Activated CD8-positive, alpha-beta memory T cell treated with anti-CD3 and anti-CD28 coated beads for 48 hours (primary cell): ENCODE data around the gene ITGB1.

Source experiments
- DNase-seq, 3 experiments: peaks; one replicate each; pipeline ENCODE4 v3.0.0-alpha.2; 2020; ENCODE audit warnings: low read depth in 2 of 3, low spot score in 2 of 3

Gene ITGB1

DNA sequence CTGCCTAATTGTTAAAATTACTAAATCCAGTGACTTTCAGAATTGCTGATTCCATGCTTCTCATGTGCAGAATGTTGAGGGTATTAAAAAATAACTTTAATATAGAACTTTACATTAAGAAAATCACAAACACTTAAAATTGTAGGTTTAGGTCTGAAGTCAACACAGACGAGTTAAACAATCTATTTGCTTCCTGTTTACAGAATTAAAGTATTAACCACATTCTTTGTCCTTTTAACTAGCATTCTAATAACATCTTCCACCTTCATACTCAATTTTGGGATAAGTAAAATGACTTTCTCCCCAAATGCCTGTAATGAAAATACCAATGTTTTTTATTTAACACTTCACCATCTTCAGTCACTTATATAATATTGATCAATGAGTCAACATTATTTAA is 2.2 kb downstream of the ITGB1 start:
- DNase-seq, result no peak

DNA sequence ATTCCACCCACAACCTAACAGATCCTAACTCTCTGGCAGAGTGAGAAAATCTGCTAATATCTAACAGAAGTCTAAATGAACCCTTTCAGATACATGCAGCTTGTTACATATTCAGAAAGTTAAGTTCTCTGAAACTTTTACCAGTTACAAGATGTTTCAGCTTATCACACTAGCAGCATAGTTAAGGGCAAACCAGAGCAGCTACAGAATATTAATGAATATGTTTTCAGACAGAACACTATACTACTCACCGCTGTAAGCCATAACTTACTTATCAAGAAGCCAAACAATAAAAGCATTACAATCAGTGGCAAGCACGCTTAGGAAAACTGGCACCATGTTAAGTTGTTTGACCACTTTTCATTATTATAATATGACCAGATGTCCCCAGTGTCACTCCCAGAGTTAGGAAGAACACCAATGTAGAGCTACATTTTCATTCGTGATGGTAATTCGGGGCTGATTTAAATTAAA is 2.7 kb downstream of the ITGB1 start:
- no peak for DNase-seq

DNA sequence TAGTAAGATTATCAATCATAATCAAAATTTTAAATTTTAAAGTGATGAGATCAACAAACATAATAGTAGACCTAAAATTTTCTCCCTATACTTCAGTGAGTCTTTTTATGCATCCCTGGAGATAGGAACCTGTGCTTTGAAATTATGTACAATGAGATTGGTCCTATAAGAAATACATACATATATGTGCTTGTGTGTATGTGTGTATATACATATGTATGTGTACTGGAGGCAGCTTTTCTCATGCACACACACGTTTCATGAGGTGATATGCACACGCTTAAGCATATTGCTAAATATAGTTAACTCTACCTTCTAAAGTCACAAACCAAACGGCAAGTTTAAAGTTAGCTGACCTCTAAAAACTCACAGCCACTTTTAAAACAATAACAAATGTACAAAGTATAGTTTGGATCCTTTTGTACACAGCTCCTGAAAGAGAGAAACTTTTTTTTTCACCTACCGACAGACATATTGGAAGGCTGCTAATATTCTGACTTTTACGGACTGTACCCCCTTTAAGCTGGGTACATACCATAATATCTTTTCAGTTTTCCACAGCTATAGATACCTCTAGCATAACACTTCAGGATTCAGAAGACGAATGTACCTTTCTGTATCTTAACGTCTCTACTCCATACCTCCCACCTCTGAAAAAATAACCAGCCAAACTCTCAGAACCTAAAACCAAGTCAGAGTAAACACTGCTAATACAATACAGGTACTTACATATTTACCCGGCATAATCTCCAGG is 3.3 kb downstream of the ITGB1 start:
- DNase-seq, result no peak

DNA sequence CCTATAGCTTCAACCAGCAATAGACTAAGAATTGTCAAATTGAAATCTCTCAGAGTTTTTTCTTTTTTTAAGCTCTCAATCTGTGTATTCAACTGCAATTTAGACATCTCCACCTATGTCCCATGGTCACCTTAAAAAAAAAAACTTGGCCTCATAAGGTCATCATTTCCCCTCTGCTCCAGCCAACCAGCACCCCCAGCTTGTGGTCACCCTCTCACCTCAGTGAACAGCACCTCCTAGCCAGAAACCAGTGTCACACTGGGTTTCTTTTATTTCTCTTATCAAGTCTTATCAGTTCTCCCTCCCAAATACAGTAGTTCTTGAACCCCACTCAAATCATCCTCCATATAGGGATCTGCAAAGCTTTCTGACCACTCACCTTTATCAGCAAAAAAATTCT is 4.0 kb downstream of the ITGB1 start:
- DNase-seq, result no peak

DNA sequence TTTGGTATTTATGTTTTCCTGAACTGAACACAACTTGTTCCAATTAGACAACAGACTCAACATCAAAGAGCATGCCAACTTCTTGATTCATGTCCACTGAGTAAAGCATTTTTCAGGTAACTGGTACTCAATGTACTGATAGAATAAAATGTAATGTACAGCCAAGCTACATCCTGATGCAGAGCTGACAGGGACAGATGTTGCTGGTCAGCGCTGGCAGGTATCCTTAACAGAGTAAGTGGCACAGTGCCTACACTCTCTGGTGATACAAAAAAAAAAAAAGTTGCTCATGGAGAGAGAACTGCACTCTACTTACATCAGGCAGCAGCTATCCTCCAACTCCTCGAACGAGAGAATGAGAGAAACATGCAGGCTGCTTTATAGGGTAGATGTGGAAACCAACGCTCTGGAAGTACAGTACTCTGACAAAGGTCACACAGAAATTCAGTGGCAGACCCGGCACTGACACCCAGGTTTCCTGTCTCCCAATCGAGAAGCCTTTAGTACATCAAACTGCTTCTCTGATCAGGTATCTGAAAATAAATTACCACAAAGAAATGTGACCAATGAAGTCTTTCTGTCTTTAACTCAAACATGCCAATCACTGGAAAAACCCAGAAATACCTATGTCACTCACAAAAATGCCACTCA is 4.6 kb downstream of the ITGB1 start:
- DNase-seq, result no peak

DNA sequence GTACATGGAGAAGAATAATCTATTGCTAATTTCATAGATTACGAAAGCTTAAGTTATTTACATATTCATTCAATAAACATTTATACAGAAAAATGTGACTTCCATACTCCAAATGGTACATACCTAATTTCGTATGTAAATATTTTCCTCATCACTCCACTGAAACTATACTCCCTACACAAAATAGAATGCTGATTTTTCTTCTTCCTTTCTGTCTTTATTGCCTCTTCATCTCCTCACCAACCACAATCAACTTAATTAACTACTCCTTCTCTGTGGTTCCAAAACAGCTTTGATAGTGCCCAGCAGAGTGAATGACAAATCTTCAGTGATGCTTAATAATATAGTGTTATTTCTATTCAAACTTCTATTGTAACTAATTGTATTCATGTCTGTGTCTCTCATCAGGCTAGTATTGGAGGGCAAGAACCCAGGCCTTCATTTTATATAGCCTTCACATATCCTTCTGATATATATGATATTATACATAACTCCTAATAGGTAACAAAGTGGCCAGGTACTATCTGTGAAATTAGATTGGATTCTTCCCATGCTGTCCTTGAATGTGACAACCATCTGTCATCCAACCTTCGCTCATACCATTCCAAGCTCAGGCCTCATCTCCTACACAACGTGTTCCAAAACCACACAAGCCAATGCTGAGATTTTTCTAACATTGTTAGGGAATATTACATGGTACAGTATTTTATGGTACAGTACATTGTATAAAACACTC is 5.3 kb downstream of the ITGB1 start:
- no peak for DNase-seq

DNA sequence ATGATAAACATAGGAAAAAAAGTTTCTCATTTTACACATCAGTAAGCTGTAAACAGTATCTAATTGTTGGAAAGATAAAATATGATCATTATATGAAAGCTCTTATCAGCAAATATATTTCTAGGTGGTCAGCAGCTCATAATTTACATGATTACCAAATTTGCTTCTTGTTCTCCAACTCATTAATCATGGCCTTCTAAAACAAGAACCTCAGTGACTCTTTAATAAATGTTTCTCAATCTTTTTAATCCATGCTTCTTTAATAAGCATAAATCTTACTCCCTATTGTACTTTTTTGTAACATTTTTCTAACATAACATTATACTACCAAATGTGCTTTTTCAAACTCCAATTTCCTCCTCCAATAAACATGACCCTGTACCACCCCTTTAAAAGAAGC is 5.9 kb downstream of the ITGB1 start:
- DNase-seq, result no peak

DNA sequence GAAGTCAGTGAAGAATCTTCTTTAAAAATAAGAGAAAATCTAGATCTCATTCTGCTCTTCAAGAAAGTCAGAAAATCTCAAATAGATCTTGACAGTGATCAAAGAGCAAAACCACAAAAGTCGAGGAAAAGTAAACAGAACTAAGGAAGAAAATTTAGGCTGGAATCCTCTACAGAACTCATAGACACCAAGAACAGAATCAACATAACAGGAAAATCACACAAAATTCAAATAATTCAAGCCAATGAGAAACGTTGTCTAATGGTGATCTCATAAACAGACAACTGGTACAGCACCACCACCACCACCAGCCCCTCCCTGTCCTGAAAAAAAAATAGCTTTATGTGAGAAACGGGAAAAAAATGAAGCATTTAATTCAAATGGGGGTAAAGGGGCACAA is 6.9 kb downstream of the ITGB1 start:
- no peak for DNase-seq

DNA sequence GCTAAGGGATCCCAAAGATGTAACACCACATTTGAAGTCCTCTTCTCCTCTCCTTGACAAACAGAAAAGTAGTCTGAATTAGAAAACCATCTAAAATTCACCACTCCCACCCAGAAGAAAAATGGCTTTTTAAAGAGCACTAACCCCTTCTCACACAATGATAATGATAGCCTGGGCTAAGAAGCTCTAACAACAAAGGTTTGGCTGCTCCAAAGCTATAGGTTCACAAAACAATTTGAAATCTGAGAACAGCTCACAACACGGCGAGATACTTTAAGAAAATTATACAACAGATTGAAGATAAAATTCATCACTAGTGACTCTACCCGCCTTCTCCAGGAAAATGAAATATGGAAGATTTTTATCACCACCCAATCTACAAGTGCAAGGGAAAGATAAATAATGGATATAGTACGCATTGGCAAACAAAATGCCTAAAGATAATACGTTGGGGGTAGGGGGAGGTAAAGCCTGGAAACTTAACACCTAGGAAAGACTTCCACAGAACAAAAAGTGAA is 7.4 kb downstream of the ITGB1 start:
- DNase-seq, result no peak

DNA sequence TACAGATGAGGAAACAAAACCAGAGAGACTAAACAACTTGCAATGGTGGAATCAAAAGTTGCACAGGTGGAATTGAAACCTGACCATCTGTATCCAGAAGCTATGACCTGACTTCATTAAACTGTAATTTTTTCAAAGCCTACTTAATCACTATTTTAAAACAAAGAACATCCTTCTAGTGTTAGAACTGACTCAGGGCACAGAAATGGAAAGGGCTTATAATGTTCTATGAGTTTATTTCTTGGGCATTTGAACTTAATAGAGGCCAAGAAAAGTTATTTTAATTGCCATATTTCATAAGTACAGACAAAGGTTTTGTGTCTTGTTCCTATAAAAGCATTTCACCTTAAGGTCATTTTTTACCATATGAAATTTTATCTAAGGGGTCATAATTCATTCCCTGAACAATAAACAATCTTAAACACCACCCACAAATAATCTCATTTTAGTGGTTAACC is 8.8 kb downstream of the ITGB1 start:
- no peak for DNase-seq

DNA sequence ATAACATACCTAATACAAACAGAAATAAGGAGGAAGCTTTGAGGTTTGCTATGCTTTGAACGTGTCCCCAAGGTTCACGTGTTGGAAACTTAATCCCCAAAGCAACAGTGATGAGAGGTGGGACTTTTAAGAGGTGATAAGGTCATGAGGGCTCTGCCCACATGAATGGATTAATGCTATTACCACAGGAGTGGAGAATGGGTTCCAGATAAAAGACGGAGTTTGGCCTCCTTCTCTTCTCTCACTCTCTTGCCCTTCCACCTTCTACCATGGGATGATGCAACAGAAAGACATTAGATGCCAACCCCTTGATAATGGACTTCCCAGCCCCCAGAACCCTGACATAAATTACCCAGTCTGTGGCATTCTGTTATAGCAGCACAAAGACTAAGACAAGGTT is 9.6 kb downstream of the ITGB1 start:
- no peak for DNase-seq

DNA sequence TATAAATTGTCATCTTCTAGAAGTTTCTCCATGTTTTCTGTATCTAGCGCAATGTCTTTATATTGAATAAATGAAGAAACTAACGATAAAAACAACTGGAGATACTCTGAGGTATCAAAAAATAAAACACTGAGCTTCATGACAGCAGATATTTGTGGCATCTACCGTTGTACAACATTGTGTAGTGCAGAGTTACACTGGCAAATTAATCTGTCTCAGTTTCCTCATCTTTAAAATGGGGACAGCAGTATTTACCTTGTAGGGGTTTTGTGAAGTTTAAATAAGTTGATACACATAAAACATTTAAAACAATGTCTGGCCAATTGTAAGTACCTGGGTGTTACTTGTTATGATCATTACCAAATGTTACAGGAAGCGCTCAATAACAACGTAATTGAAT is 10.4 kb downstream of the ITGB1 start:
- DNase-seq, result no peak

DNA sequence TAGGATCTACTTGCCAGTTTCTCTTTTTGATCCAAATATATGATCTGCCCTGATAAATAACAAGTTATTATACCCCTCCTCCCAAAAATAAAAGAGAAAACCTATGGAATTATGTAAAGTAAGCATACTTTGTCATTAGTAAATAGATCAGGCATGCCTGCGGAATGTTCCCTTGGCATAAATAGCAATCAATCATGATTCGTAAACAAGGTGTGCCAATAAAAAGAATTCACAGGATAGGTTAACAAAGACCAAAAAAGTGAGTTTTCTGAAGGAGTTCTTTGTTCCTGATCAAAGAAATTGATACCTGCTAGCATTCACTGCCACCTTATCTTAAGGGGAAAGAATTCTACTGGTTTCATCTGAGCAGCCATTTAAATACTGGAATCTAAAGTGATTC is 11.9 kb downstream of the ITGB1 start:
- DNase-seq, result no peak

DNA sequence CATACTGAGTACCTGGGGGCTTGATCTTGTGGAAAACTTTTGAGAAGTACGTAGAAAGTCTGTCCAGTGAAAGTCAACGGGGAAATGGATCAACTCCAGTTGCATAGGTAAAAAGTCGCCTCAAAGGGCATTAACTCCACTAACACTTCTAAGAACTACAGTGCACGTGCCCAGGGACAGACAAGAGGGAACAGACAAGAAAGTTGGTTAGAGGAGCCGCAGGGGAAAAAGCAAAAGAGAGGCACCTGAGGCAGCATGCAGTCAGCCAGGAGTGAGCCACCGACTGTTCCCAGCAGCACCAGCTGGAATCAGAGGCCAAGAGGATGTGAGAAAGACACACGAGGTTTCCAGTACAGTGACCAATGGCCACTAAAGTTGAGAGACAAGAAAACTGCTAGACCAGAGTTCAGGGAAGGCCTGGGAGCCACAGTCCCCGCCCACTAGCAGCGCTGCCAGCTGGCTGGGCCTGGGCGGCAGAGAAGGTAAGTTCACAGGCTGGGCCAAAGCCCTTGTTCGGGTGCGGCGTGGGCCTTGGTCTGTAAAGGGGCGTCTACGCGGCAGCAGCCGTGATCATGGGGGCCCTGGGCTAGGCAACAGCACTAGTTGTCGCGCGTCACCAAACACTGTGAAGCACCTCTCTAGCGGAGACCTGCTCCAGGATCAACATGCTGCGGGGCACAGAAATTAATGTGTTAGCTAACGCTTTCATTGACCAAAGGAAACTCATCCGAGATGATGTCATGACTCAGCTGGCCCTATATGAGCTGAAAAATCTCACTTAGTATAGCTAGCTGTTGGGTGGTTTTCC is 14.0 kb downstream of the ITGB1 start:
- DNase-seq, result no peak

DNA sequence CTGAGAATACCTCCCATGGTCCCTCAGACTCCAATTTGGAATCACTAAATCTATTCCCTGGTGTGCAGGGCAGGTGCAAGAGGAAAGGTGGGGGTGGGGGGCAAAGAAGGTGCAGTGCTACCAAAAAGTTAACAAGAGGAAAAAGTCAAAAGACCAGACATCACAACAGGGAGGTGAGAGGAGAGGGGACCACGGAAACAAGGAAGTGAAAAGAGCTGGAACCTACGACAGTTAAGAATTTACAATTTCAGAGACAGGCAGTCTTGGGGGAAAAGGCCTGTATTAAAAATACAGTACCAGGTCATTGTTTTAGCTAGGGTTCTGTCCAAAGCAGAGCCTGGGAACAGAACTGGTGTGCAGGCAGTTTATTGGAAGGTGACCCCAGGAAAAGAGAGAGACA is 14.6 kb downstream of the ITGB1 start:
- DNase-seq, result no peak

DNA sequence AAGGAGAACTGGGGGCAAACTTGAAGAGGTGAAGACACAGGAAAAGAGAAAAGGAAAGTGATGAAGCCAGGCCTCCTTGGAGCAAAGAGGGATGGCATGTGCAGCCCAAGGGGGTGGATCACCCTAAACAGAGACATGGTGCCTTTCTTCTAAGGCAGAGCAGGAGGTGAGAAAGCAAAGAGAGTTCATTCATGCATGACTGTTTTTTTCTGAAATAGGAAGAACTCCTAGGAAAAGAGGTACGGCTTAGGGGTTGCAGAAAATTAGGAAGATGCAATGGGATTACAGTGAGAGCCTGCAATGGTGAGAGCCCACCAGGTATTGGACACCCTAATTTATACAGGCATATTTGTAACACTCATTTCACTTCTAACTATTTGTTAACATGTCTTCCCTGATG is 15.9 kb downstream of the ITGB1 start:
- no peak for DNase-seq

DNA sequence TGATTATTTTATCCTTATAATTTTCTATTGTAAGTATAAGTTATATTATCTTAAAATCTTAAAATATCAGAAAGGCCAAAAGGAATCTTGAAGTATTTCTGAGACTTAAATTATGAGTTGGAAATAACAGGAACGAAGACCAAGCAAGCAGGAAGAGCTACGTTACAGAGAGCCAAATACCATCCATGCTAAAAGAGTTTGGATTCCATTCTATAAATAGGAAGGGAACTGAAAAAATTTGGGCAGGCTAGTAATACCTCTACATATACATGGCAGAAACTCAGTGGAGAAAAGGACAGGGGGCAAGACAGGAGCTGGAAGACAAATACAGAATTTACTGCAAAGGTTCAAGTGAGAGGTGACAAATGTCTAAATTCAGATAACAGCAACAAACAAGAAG is 16.7 kb downstream of the ITGB1 start:
- DNase-seq, result no peak

DNA sequence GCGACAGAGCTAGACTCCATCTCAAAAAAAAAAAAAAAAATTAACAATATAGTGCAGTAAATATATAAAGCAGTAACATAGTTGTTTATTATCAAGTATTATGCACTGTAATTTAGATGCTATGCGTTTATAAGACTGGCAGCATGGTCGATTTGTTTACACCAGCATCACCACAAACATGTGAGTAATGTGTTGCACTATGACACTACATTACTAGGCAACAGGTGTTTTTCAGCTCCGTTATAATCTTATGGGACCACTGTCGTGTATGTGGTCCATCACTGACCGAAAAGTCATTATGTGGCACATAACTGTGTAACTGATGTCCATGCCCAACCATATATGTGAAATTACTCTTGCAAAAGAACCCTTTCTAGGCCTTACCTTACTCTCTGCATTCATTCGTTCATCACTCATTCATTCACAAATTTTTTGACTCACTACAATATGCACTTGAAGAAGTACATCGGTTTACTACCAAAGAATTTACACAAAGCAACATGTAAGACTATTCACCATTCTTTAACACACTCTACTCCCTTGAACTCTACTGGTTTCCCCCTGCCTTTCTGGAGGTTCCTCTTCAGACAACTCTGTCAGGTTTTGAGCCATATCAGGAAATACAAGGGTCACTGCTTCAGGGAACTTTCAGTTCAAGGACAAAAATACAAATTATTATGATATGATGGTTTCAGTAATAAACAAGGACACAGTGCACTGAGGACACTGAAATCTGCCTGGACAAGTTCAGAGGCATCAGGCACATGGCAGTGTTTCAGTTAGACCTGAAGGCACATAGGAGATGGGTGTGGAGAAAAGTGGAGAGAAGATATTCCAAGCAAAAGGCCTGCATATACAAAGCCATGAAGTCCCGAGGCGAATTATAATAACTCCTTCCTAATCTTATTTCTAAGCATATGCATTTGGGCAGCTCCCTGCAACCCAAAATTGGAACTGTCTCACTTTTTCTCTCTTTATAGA is 17.4 kb downstream of the ITGB1 start:
- no peak for DNase-seq

DNA sequence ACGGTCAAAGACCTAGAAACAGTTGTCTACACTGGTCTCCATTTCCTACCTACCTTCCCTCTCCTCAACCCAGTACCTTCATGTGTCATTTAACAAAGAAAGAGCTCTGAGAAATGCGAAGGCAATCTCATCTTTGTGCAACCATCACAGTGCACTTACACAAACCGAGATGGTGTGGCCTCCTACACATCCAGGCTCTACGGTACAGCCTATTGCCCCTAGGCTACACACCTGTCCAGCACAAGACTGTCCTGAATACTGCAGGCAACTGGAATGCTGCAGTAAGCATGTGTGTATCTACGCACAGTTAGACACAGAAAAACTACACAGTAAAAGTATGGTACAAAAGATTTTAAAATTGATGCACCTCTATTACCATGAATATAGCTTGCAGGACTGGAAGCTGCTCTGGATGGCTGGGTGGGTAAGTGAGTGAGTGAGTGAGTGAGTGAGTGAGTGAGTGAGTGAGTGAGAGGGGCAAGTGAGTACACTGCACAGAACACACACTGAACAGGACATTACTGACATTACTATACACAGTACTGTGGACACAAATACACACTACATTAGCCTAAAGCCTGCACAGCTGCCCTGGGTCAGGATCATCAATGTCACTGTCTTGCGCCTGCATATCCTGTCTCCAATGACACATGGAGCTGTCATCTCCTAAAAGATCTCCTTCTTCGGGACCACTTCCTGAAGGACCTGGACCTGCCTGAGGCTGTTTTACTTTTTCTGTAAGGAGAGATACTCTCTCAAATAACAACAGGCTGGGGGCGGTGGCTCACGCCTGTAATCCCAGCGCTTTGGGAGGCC is 18.5 kb downstream of the ITGB1 start:
- no peak for DNase-seq
